B cell (primary cell): ENCODE data around the gene CHAF1B. TPM values are rescaled to one million over a fixed set of nuclear protein-coding genes. Genes with fewer than 3 reads are reported as not detected.
"Not testable (repeated sequence)": the region's sequence is repeated elsewhere in the genome, so short reads cannot be mapped to it uniquely, and the experiment has no call there.

Experiments
- ATAC-seq: fragments of 200-7000 bp; cut with Tn5 transposase; one replicate; pipeline ENCODE4 v1.10.0; 2021; ENCODE audit warnings: low read depth, mild to moderate bottlenecking, moderate number of reproducible peaks, moderate library complexity
- CTCF ChIA-PET: fragments of 350-600 bp; sonication (Branson Sonifier 250); formaldehyde crosslinking; loops from one replicate; lab custom pipeline; 2021; ENCODE audit warnings: antibody characterized with exemption, inconsistent platforms; lab: Charles Lee
- POLR2A ChIA-PET: fragments of 350-600 bp; sonication (Branson Sonifier 250); formaldehyde crosslinking; loops from one replicate; lab custom pipeline; 2021; ENCODE audit warnings: antibody characterized with exemption; lab: Charles Lee
- DNase-seq: peaks from one replicate; pipeline ENCODE4 v3.0.0; 2013
- H2AFZ ChIP-seq: 2 replicates; pipeline ENCODE4 v1.6.1; 2012; ENCODE audit warnings: mild to moderate bottlenecking, low read depth, low read length; ENCODE audit not compliant: insufficient read depth, poor library complexity, severe bottlenecking
- H3K27ac ChIP-seq, 2 donors: 1 replicate in 1 of 2; 2 replicates in 1 of 2; pipeline ENCODE4 v1.5.1; 2012 to 2013; ENCODE audit warnings: low read length in 2 of 2, mild to moderate bottlenecking in 2 of 2, moderate library complexity in 1 of 2
- H3K27me3 ChIP-seq, 4 experiments: fragments of 200-600 bp in 1 of 4; sonication (generic) in 1 of 4; replicated peaks in 1 of 4; 1 replicate in 2 of 4; 2 replicates in 2 of 4; pipeline versions ENCODE4 v1.6.1 to v1.7.0; 2013 to 2016; ENCODE audit warnings: low read length in 3 of 4, mild to moderate bottlenecking in 2 of 4, mixed read lengths in 1 of 4, moderate library complexity in 1 of 4; ENCODE audit not compliant: insufficient read depth in 4 of 4, control insufficient read depth in 3 of 4; ENCODE audit errors: control extremely low read depth in 1 of 4
- H3K36me3 ChIP-seq, 2 experiments: replicated peaks in 1 of 2; 1 replicate in 1 of 2; 2 replicates in 1 of 2; pipeline versions ENCODE4 v1.6.1 to v1.7.1; 2013; ENCODE audit warnings: low read length in 1 of 2; ENCODE audit not compliant: insufficient read depth in 2 of 2, control insufficient read depth in 1 of 2; ENCODE audit errors: control extremely low read depth in 1 of 2, extremely low read depth in 1 of 2
- H3K4me1 ChIP-seq, 2 donors: fragments of 200-600 bp in 1 of 2; sonication (generic) in 1 of 2; 1 replicate in 1 of 2; 2 replicates in 1 of 2; pipeline versions ENCODE4 v1.5.1 to v1.6.1; 2013 to 2017; ENCODE audit warnings: low read length in 2 of 2; ENCODE audit not compliant: control insufficient read depth in 2 of 2, insufficient read depth in 2 of 2
- H3K4me2 ChIP-seq: replicated peaks from 2 replicates; pipeline ENCODE3; 2012; ENCODE audit warnings: mild to moderate bottlenecking, low read depth, low read length; ENCODE audit not compliant: poor library complexity, severe bottlenecking
- H3K4me3 ChIP-seq, 5 experiments: fragments of 200-600 bp in 1 of 5; sonication (generic) in 1 of 5; 1 replicate in 3 of 5; 2 replicates in 2 of 5; pipeline versions ENCODE4 v1.5.1 to v1.7.0; 2011 to 2016; ENCODE audit warnings: low read length in 4 of 5, mild to moderate bottlenecking in 4 of 5, low read depth in 2 of 5, control low read depth in 1 of 5, moderate library complexity in 1 of 5; ENCODE audit not compliant: insufficient read depth in 1 of 5; ENCODE audit errors: control extremely low read depth in 1 of 5, extremely low read depth in 1 of 5
- H3K79me2 ChIP-seq: fragments of 200-600 bp; sonication (generic); one replicate; pipeline ENCODE4 v1.6.0; 2016; ENCODE audit warnings: low read length; ENCODE audit not compliant: control insufficient read depth, insufficient read depth
- H3K9ac ChIP-seq: fragments of 200-600 bp; sonication (generic); 2 replicates; pipeline ENCODE4 v1.6.1; 2017; ENCODE audit warnings: mild to moderate bottlenecking, low read length, moderate library complexity
- H3K9me3 ChIP-seq, 3 donors: one replicate each; pipeline versions ENCODE4 v1.6.1 to v1.7.1; 2013; ENCODE audit warnings: low read length in 2 of 3; ENCODE audit not compliant: control insufficient read depth in 2 of 3, insufficient read depth in 1 of 3; ENCODE audit errors: control extremely low read depth in 1 of 3
- H4K20me1 ChIP-seq: 2 replicates; pipeline ENCODE4 v1.6.0; 2012; ENCODE audit warnings: mild to moderate bottlenecking, low read length; ENCODE audit not compliant: insufficient read depth, control insufficient read depth, poor library complexity, severe bottlenecking
- H3K27ac Mint-ChIP-seq: one replicate; pipeline ENCODE4 v1.8.0; 2021; ENCODE audit warnings: mixed read lengths
- H3K27me3 Mint-ChIP-seq: one replicate; pipeline ENCODE4 v1.8.0; 2021; ENCODE audit warnings: mixed read lengths
- H3K4me1 Mint-ChIP-seq: one replicate; pipeline ENCODE4 v1.8.0; 2021; ENCODE audit warnings: mixed read lengths
- H3K4me3 Mint-ChIP-seq: one replicate; pipeline ENCODE4 v1.8.0; 2021; ENCODE audit warnings: mixed read lengths
- H3K9me3 Mint-ChIP-seq: one replicate; pipeline ENCODE4 v1.8.0; 2022; ENCODE audit warnings: mixed read lengths; ENCODE audit not compliant: insufficient read depth
- CTCF ChIP-seq: fragments of 200-600 bp; IDR thresholded peaks from one replicate; pipeline ENCODE4 v1.8.0; 2022; ENCODE audit warnings: antibody characterized with exemption, mild to moderate bottlenecking
- EZH2 ChIP-seq: IDR thresholded peaks from 2 replicates; pipeline ENCODE4 v1.6.1; 2012; ENCODE audit warnings: borderline replicate concordance, low read depth, mild to moderate bottlenecking, moderate library complexity, low read length; ENCODE audit not compliant: insufficient read depth, poor library complexity, severe bottlenecking
- WGBS: methylation state at CpG from one replicate; pipeline ENCODE4 v1.1.5; 2013; ENCODE audit warnings: missing lambda C conversion rate; ENCODE audit not compliant: insufficient coverage; 5-methylcytosine and 5-hydroxymethylcytosine counted together
- intact Hi-C: fragments of 100-400 bp; cut with micrococcal nuclease; formaldehyde crosslinking; loops from one replicate; pipeline ENCODE4 v1.10.0; 2022
- polyA plus RNA-seq: library from polyadenylated mRNA; depleted of rRNA; stranded (reverse); fragments of >200 nt; gene quantifications from 2 replicates; pipeline ENCODE4 v1.2.3, GENCODE V29; 2012
- total RNA-seq, 2 donors: library from RNA; stranded (reverse); fragments of 120-200 nt in 1 of 2; gene quantifications; 1 replicate in 1 of 2; 2 replicates in 1 of 2; pipeline versions ENCODE4 v1.2.3 to v1.2.4, GENCODE V29; 2013 to 2022

Gene CHAF1B
- total and polyA plus RNA-seq, 2 donors (not counting 1 experiment from before 2014, with no cell fraction given): 1.1 to 1.9 TPM

GRCh38 chr21:36338975-36339374 lies 46.2 kb upstream of the CHAF1B start:
- CTCF ChIA-PET: no interaction called here
- H3K9ac ChIP-seq: no peak overlapping the region
- no peaks in the 10 kb centered on the region for H3K27me3 ChIP-seq
- no peak for DNase-seq
- intact Hi-C loops: no loop called here
- no peaks in the 10 kb centered on the region for H3K9me3 Mint-ChIP-seq
- H3K4me3 ChIP-seq: no peak overlapping the region
- H3K36me3 ChIP-seq: peaks cover 17 to 72% of the 10 kb centered on the region in 2 experiments
- POLR2A ChIA-PET: interaction anchor here (0.6 kb wide), 1 partner anchor 19 kb away, joined by 4 read pairs; no protein-coding TSS in a partner anchor
- no peak for TF ChIP-seq EZH2
- no peak for TF ChIP-seq CTCF
- no peaks in the 10 kb centered on the region for H3K4me1 ChIP-seq
- WGBS: 100% methylated on average over 9 of the region's 10 CpGs
- no peaks in the 10 kb centered on the region for H3K27me3 Mint-ChIP-seq
- peaks cover 87% of the 10 kb centered on the region for H3K79me2 ChIP-seq
- H3K27ac Mint-ChIP-seq: no peak overlapping the region
- H3K4me3 Mint-ChIP-seq: no peak overlapping the region
- no peak overlapping the region for H2AFZ ChIP-seq
- peaks cover 48% of the 10 kb centered on the region for H4K20me1 ChIP-seq
- H3K9me3 ChIP-seq: no peaks in the 10 kb centered on the region
- H3K4me1 Mint-ChIP-seq: no peaks in the 10 kb centered on the region
- no peak overlapping the region for H3K27ac ChIP-seq
- no peak for ATAC-seq
- H3K4me2 ChIP-seq: no peak overlapping the region

GRCh38 chr21:36342581-36342980 lies 42.6 kb upstream of the CHAF1B start:
- Histone ChIP-seq H3K36me3 (peaks cover 14 to 79% of the 10 kb centered on the region in 2 experiments), H4K20me1 (peaks cover 44% of the 10 kb centered on the region), H3K79me2 (peaks cover 73% of the 10 kb centered on the region)
- 100% methylated on average over 6 of the region's 7 CpGs for WGBS
- CTCF ChIA-PET: interaction anchor here (0.6 kb wide), 1 partner anchor 10 kb away, joined by 3 read pairs; no protein-coding TSS in a partner anchor
- H3K27ac ChIP-seq, H3K27ac Mint-ChIP-seq, H3K27me3 ChIP-seq, H2AFZ ChIP-seq, intact Hi-C loops, H3K4me1 Mint-ChIP-seq, POLR2A ChIA-PET, H3K9ac ChIP-seq, H3K9me3 Mint-ChIP-seq, H3K4me3 ChIP-seq, ATAC-seq, H3K4me2 ChIP-seq, H3K9me3 ChIP-seq, DNase-seq, H3K4me3 Mint-ChIP-seq, H3K27me3 Mint-ChIP-seq, H3K4me1 ChIP-seq: not testable (repeated sequence)
